SK-N-MC (cell line): Measurements from ENCODE around the gene UMPS.

Experiments used
- DNase-seq: peaks from one replicate; pipeline ENCODE4 v3.0.0-alpha.2; 2011; ENCODE audit warnings: low read depth, low spot score
- H3K27ac ChIP-seq: fragments of 200-600 bp; sonication (generic); 2 replicates; pipeline ENCODE4 v1.5.1; 2016; ENCODE audit warnings: mixed run types
- H3K36me3 ChIP-seq: fragments of 200-600 bp; sonication (generic); 2 replicates; pipeline ENCODE4 v1.6.1; 2017; ENCODE audit warnings: antibody characterized with exemption, low read length, mixed read lengths; ENCODE audit not compliant: insufficient read depth
- H3K4me3 ChIP-seq: fragments of 200-600 bp; sonication (generic); 2 replicates; pipeline ENCODE4 v1.5.1; 2016
- H3K9ac ChIP-seq: fragments of 200-600 bp; sonication (generic); 2 replicates; pipeline ENCODE4 v1.8.0; 2017; ENCODE audit warnings: mixed run types, mixed read lengths; ENCODE audit not compliant: insufficient read length
- H3K9me3 ChIP-seq: fragments of 200-600 bp; sonication (generic); 2 replicates; pipeline ENCODE4 v1.6.1; 2017; ENCODE audit warnings: low read depth, mild to moderate bottlenecking, antibody characterized with exemption, low read length, moderate library complexity, mixed read lengths
- EZH2 ChIP-seq: fragments of 200-600 bp; sonication (generic); IDR thresholded peaks from one replicate; pipeline ENCODE4 v1.6.1; 2017; ENCODE audit warnings: antibody characterized with exemption
- FOXP2 ChIP-seq: optimal IDR thresholded peaks from 2 replicates; pipeline ENCODE3; 2011; ENCODE audit warnings: mild to moderate bottlenecking, moderate library complexity; ENCODE audit not compliant: insufficient read depth; ENCODE audit errors: extremely low read length, control extremely low read depth
- POLR2AphosphoS5 ChIP-seq: IDR thresholded peaks from 2 replicates; pipeline ENCODE4 v1.6.1; 2012; ENCODE audit warnings: mild to moderate bottlenecking, low read depth, low read length, borderline replicate concordance

UMPS gene

DNA sequence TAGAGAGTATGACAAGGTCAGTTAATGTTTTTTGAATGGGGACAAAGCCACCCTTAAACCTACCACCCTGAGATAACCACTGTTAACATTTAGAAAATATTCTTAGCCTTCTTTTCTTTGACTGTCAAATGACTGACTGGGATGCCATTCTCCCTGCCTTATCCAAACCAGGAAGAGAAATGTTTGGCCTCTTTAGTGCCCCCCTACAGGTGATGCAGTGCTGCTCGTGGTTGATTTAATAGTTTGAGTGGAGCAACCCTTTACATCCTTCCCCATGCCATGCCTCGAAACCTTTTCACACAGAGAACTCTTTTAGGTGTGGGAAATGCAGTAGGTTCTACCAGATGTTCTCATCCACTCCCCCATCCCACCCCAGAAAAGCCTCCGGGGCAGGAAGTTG lies 38.7 kb upstream of the UMPS start:
- Histone ChIP-seq H3K9me3 (no peaks in the 10 kb centered on the region), H3K4me3 (no peak overlapping the region), H3K27ac (0 out of 2 replicates have a peak overlapping the region, but pooled peaks have one; percentile 23), H3K36me3 (no peaks in the 10 kb centered on the region), H3K9ac (no peak overlapping the region)
- no peak for DNase-seq
- peak; percentile 29; the same call in 1 of the 2 replicates for TF ChIP-seq POLR2AphosphoS5
- no peak for TF ChIP-seq FOXP2

DNA sequence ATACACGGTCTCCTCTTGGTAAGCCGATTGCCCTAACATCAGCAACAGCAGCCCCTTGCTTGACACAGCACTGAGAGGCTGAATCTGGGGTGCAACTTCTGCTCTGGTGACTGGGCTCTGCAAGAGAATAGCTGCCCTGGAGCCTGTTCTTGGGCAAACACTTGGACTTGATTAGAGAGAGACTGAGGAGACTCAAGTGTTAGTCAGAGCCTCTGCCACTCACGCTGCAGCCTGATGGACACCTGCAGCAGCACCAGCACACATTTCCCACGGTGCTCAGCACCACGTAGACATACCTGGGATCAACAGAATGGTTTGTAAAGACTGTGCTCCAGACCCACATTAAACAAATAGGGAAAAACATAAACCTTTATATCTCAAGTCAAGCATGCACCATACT lies 35.8 kb upstream of the UMPS start:
- Histone ChIP-seq H3K9me3 (no peaks in the 10 kb centered on the region), H3K9ac (no peak overlapping the region), H3K27ac (no peak overlapping the region), H3K4me3 (no peak overlapping the region), H3K36me3 (no peaks in the 10 kb centered on the region)
- no peak for DNase-seq
- TF ChIP-seq POLR2AphosphoS5 (no peak), FOXP2 (no peak), EZH2 (no peak)

DNA sequence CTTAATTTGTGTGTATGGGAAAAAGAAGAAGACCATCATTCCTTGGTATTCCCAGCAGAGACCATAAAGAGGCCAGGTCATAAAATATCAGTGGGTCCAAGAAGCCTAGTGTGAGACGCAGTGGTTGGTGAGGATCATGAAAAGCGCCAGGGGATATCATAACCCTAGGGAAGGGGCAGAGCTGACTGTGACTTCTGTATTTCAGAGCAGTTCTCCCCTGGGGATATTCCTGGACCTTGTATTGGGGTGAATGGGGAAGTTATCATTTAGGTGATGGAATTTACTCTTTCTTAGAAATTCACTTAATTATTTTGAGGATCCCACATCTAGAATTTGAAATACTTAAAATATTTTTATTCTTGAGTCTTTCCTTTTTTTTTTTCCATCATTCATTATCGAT lies 34.9 kb upstream of the UMPS start:
- DNase-seq, result no peak
- no peak overlapping the region for H3K9ac ChIP-seq
- no peak overlapping the region for H3K27ac ChIP-seq
- no peaks in the 10 kb centered on the region for H3K36me3 ChIP-seq
- H3K9me3 ChIP-seq, result no peaks in the 10 kb centered on the region
- TF ChIP-seq POLR2AphosphoS5, result no peak
- TF ChIP-seq EZH2, result no peak
- TF ChIP-seq FOXP2, result no peak
- H3K4me3 ChIP-seq, result no peak overlapping the region

DNA sequence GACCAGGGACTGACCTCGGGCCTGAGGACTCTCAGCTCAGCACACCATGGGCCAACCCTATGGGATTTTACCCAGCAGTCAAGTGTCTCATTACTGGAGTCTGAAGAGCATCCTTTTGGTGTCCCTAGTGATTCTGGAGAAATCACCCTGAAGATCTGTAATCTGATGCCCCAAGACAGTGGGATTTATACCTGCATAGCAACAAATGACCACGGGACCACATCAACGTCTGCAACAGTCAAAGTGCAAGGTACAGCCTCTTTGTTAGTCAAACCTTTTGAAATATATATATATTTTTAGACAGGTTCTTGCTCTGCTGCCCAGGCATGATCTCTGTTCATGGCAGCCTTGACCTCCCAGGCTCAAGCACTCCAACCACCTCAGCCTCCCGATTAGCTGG lies 34.2 kb upstream of the UMPS start:
- H3K9me3 ChIP-seq, result no peaks in the 10 kb centered on the region
- TF ChIP-seq POLR2AphosphoS5 (no peak), FOXP2 (no peak), EZH2 (no peak)
- no peak for DNase-seq
- H3K27ac ChIP-seq, result no peak overlapping the region
- no peak overlapping the region for H3K9ac ChIP-seq
- no peaks in the 10 kb centered on the region for H3K36me3 ChIP-seq
- no peak overlapping the region for H3K4me3 ChIP-seq

DNA sequence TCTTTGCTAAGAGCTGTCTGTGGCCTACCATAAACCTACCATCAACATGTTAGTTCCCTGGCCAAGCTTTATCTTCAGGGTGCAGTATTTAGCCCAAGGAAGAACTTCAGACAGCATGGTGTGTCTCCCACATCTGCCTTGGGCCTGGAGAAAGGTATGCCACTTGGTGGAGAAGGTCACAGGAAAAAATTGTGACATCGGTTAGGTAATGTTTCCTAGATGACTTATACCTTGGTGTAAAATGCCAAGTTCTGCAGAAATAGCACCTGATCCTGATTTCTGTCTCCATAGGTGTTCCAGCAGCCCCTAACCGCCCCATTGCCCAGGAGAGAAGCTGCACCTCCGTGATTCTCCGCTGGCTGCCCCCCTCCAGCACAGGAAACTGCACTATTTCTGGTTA lies 33.0 kb upstream of the UMPS start:
- Histone ChIP-seq H3K36me3 (no peaks in the 10 kb centered on the region), H3K4me3 (no peak overlapping the region), H3K9ac (no peak overlapping the region), H3K27ac (no peak overlapping the region), H3K9me3 (no peaks in the 10 kb centered on the region)
- DNase-seq, result no peak
- TF ChIP-seq FOXP2, result no peak
- no peak for TF ChIP-seq POLR2AphosphoS5
- TF ChIP-seq EZH2, result no peak

DNA sequence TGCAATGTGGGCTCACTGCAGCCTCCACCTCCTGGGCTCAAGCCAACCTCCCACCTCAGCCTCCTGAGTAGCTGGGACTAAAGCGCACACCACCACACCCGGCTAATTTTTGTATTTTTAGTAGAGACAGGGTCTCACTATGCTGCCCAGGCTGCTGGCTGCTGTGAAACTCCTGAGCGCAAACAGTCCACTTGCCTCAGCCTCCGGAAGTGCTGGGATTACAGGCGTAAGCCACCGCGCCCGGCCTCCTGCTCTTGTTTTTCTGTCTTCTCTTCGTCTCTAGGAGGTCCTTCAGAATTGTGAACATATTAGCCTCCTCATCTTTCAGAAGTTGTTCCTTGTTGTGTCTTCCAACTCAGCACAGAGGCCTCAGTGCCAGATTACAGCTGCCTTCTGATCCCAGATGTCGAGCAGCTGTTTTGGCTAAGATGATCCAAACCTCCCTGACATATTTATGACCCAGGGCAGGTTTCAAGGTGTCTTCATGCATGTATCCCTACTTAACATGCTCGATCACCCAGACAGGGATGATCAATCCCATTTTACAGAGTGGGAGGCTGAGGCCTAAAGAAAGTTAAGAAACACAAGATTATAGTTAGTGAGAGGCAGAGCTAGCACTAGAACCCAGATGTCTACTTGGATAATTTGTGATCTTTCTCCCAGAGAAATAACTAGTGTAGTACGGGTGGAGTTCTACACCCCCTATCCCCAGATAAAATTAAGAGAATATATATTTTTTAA lies 32.1 kb upstream of the UMPS start:
- no peaks in the 10 kb centered on the region for H3K36me3 ChIP-seq
- H3K9me3 ChIP-seq, result no peaks in the 10 kb centered on the region
- H3K4me3 ChIP-seq, result no peak overlapping the region
- DNase-seq, result no peak
- H3K9ac ChIP-seq, result no peak overlapping the region
- no peak overlapping the region for H3K27ac ChIP-seq
- TF ChIP-seq POLR2AphosphoS5, result no peak
- TF ChIP-seq FOXP2, result no peak
- TF ChIP-seq EZH2, result no peak

DNA sequence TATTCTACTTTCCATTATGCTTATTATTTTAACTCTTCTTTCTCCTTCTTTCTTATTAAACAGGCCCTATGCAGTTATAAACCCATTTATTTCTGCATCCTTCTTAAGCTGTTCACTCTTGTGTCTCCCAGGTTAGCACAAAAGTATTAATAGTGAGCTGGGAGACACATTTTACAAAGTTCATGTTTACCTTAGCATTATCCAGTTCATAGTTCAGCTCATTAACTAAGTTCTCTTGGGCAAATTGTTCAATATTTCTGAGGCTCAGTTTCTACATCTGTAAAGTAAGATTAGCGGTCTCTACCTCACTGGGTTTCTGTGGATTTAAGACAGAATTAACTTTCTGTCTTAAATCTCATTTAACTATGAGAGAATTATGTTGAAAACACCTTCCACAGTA lies 31.2 kb upstream of the UMPS start:
- peak overlapping the region; percentile 6 for H3K27ac ChIP-seq
- TF ChIP-seq FOXP2 (no peak), POLR2AphosphoS5 (no peak), EZH2 (no peak)
- H3K9ac ChIP-seq, result no peak overlapping the region
- no peak overlapping the region for H3K4me3 ChIP-seq
- H3K9me3 ChIP-seq, result no peaks in the 10 kb centered on the region
- no peak for DNase-seq
- H3K36me3 ChIP-seq, result no peaks in the 10 kb centered on the region

DNA sequence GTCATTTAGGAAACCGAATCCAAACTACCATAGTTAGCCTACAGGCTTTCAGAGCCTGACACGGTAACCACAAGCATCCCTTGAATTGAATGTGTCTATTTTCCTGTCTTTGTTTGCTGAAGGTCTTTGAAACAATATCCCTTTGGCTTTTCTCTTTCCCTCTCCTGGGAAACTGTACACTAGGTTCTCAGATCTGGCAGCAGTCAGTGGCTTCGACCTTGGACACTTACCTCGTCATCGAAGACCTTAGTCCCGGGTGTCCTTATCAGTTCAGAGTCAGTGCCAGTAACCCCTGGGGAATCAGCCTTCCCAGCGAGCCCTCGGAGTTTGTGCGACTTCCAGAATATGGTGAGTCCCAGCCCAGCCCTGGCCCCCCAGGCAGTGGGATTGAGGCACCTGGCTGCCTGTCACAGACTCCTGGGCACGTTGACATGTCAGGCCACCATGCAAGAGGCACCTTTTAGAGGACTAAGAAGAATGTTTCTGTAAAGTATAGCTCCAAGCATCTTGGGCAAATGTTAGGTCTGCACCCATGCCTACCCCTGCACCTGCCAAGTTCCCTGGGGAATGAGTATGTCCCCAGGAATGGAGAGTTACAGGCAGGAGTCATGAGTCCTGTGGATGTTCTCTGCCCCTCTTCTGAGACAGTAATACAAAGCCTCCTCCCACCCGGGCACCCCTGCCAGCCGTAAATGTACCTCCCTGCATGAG lies 30.4 kb upstream of the UMPS start:
- no peak for DNase-seq
- Histone ChIP-seq H3K27ac (peak overlapping the region; percentile 6; the same call in 1 of the 2 replicates), H3K4me3 (no peak overlapping the region), H3K36me3 (no peaks in the 10 kb centered on the region), H3K9ac (no peak overlapping the region), H3K9me3 (no peaks in the 10 kb centered on the region)
- no peak for TF ChIP-seq FOXP2
- no peak for TF ChIP-seq EZH2
- no peak for TF ChIP-seq POLR2AphosphoS5
